SJSA1 (cell line): ENCODE measurements around the gene APC2. TPM values are rescaled to one million over a fixed set of nuclear protein-coding genes. Genes with fewer than 3 reads are reported as not detected.

Source experiments
- DNase-seq, 2 experiments: peaks; one replicate each; pipeline ENCODE4 v3.0.0-alpha.2; 2015 to 2020; ENCODE audit warnings: low spot score in 2 of 2, low read depth in 1 of 2
- H3K27ac ChIP-seq: fragments of 250-450 bp; sonication (Bioruptor Pico); 2 replicates; pipeline ENCODE4 v1.5.1; 2020; ENCODE audit warnings: mild to moderate bottlenecking, moderate library complexity
- H3K27me3 ChIP-seq: fragments of 250-450 bp; sonication (Bioruptor Pico); replicated peaks from 2 replicates; pipeline ENCODE4 v1.5.1; 2020; ENCODE audit warnings: mild to moderate bottlenecking, moderate library complexity
- H3K36me3 ChIP-seq: fragments of 250-450 bp; sonication (Bioruptor Pico); 2 replicates; pipeline ENCODE4 v1.5.1; 2020; ENCODE audit warnings: mild to moderate bottlenecking
- H3K4me1 ChIP-seq: fragments of 250-450 bp; sonication (Bioruptor Pico); replicated peaks from 2 replicates; pipeline ENCODE4 v1.6.1; 2021; ENCODE audit warnings: mild to moderate bottlenecking
- H3K4me3 ChIP-seq: fragments of 250-450 bp; sonication (Bioruptor Pico); 2 replicates; pipeline ENCODE4 v1.5.1; 2020; ENCODE audit warnings: mild to moderate bottlenecking
- H3K9me3 ChIP-seq: fragments of 250-450 bp; sonication (Bioruptor Pico); replicated peaks from 2 replicates; pipeline ENCODE4 v1.5.1; 2020; ENCODE audit warnings: mild to moderate bottlenecking
- total RNA-seq: library from RNA; depleted of rRNA; stranded (reverse); fragments of >200 nt; shearing (Covaris generic); gene quantifications from 2 replicates; pipeline ENCODE4 v1.2.3, GENCODE V29; 2014; rRNA removed

APC2 gene, protein sequence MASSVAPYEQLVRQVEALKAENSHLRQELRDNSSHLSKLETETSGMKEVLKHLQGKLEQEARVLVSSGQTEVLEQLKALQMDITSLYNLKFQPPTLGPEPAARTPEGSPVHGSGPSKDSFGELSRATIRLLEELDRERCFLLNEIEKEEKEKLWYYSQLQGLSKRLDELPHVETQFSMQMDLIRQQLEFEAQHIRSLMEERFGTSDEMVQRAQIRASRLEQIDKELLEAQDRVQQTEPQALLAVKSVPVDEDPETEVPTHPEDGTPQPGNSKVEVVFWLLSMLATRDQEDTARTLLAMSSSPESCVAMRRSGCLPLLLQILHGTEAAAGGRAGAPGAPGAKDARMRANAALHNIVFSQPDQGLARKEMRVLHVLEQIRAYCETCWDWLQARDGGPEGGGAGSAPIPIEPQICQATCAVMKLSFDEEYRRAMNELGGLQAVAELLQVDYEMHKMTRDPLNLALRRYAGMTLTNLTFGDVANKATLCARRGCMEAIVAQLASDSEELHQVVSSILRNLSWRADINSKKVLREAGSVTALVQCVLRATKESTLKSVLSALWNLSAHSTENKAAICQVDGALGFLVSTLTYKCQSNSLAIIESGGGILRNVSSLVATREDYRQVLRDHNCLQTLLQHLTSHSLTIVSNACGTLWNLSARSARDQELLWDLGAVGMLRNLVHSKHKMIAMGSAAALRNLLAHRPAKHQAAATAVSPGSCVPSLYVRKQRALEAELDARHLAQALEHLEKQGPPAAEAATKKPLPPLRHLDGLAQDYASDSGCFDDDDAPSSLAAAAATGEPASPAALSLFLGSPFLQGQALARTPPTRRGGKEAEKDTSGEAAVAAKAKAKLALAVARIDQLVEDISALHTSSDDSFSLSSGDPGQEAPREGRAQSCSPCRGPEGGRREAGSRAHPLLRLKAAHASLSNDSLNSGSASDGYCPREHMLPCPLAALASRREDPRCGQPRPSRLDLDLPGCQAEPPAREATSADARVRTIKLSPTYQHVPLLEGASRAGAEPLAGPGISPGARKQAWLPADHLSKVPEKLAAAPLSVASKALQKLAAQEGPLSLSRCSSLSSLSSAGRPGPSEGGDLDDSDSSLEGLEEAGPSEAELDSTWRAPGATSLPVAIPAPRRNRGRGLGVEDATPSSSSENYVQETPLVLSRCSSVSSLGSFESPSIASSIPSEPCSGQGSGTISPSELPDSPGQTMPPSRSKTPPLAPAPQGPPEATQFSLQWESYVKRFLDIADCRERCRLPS (N-terminal part only)
- 0.25 TPM in 1 of 2 replicates, not detected in the other for total RNA-seq

GRCh38 chr19:1449467-1450442, at the start of gene APC2:
Gene APC2 (plus strand): TSS chr19:1450121. CDS start chr19:1453002, 2,881 bp downstream.
- H3K27me3 ChIP-seq, result peaks cover 82% of the 10 kb centered on the region
- peaks cover 3% of the 10 kb centered on the region for H3K36me3 ChIP-seq
- H3K27ac ChIP-seq, result no peak within 1 kb of the TSS

GRCh38 chr19:1400281-1401137, 49.4 kb upstream of the APC2 start:
- peaks cover 3% of the 10 kb centered on the region; the same call in 1 of the 2 replicates for H3K36me3 ChIP-seq
- H3K27me3 ChIP-seq, result no peaks in the 10 kb centered on the region
- peaks cover 32% of the 10 kb centered on the region for H3K4me1 ChIP-seq
- H3K4me3 ChIP-seq, result peak overlapping the region; percentile 58
- H3K9me3 ChIP-seq, result no peaks in the 10 kb centered on the region
- no peak overlapping the region for H3K27ac ChIP-seq
- peak in 1 of 2 experiments; percentile 35 for DNase-seq

More at GRCh38 chr19:1449467-1450442, at the start of gene APC2:
- peak in 1 of 2 experiments; percentile 16 for DNase-seq
- Histone ChIP-seq H3K9me3 (no peaks in the 10 kb centered on the region; the same call in 1 of the 2 replicates), H3K4me1 (peaks cover 26% of the 10 kb centered on the region), H3K4me3 (no peak within 1 kb of the TSS)

DNA sequence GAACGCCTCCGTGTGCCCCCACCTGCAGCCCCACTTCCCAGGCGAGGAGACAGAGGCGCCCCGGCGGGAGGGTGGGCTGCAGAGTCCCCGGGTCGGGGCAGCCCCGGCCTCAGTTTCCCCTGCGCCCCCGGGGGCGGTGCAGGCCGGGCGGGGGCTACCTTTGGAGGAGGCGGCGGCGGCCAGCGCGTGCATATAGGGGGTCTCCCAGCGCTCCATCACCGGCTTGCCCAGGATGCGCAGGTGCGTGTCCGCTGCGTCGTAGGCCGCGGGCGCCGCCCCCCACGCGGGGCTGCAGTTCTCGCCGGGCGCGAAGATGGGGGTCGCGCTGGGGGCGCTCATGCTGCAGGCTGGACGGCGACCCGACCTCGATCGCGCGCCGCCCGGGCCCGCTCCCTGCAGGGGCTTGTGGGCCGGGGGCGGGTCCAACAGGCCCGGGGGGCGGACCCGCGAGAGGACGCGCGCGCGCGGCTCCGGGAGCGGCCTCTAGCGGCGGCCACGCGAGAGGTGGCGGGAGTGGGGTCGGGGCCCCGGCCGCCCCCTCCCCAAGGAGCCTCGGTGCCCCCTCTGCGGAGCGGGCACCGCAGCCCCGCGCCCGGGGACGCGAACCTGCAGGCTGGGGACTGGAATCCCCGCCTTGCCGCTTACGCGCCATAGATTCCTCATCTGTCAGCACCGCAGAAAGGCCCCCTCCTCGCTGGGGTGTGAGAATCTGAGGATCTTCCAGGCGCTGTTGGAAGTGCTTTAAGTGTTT, 48.6 kb upstream of the APC2 start, which contains the start of gene GAMT:
TSS of gene GAMT (minus strand) at position 405 of the 751 bp plus-strand sequence. CDS start at position 339, 66 bp downstream.
- Histone ChIP-seq H3K27ac (no peak within 1 kb of the TSS), H3K27me3 (no peaks in the 10 kb centered on the region), H3K9me3 (no peaks in the 10 kb centered on the region), H3K4me1 (peaks cover 32% of the 10 kb centered on the region), H3K36me3 (0 out of 2 replicates have a peak, but pooled peaks cover 3% of the 10 kb centered on the region), H3K4me3 (peak within 1 kb of the TSS; percentile 58)
- DNase-seq, result peak in 1 of 2 experiments; percentile 40

DNA sequence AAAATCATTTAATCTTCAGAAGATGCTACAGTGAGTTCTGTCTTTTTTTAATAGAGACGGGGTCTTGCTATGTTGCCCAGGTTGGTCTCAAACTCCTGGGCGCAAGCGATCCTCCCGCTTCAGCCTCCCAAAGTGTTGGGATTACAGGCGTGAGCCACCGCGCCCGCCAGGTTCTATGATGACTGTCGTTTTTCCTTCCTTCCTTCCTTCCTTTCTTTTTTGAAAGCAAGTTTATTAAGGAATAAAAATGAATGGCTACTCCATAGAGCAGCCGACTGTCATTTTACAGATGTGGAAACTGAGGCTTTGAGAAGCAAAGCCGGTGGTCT, 48.1 kb upstream of the APC2 start:
- no peak overlapping the region for H3K27ac ChIP-seq
- H3K36me3 ChIP-seq, result 0 out of 2 replicates have a peak, but pooled peaks cover 3% of the 10 kb centered on the region
- H3K9me3 ChIP-seq, result no peaks in the 10 kb centered on the region
- H3K27me3 ChIP-seq, result no peaks in the 10 kb centered on the region
- H3K4me3 ChIP-seq, result peak overlapping the region; percentile 58
- H3K4me1 ChIP-seq, result peaks cover 37% of the 10 kb centered on the region
- no peak for DNase-seq

- DNase-seq, result no peak
- no peaks in the 10 kb centered on the region for H3K27me3 ChIP-seq
- no peaks in the 10 kb centered on the region for H3K9me3 ChIP-seq
- H3K27ac ChIP-seq, result no peak overlapping the region
- H3K4me3 ChIP-seq, result no peak overlapping the region
- peaks cover 39% of the 10 kb centered on the region for H3K4me1 ChIP-seq
- H3K36me3 ChIP-seq, result peaks cover 3% of the 10 kb centered on the region; the same call in 1 of the 2 replicates
These were observed 47.4 kb upstream of the APC2 start for GRCh38 chr19:1402411-1403070.

DNA sequence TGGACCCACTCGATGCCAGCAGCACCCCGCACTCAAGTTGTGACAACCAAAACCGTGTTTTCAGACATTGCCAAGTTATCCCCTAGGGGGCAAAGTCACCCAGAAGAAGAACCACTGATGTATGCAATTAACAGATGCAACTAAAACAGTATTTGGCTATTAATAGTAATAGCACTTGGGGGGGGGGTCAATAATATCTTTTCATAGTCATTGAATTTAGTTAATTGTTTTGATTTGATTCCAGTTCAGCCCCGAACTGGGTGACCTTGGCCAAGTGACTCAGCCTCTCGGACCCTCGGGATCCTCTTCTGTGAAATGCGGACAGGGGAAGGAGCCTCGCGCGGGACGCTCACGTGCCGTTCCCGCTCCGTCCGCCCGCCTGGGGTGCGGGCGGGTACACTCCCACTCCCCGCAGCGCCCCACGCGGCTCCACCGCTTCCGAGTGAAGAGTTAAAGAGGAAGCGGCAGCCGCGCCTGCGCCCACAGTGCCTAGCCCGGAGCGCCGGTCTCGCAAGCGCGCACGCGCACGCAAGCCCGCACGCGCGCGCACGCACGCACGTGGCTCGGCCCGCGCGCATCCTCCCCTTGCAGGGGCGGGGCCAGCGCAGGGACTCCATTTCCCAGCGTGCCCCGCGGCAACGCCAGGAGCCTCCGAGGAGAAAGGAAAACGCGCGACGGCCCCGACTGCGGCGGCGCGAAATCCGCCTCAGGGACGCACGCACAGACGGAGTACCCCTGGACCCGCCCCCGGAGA, 43.0 kb upstream of the APC2 start:
- peaks cover 45% of the 10 kb centered on the region for H3K36me3 ChIP-seq
- peak; percentile 98 to 99 for DNase-seq
- H3K4me1 ChIP-seq, result peaks cover 44% of the 10 kb centered on the region
- H3K27me3 ChIP-seq, result no peaks in the 10 kb centered on the region
- H3K9me3 ChIP-seq, result no peaks in the 10 kb centered on the region; the same call in 1 of the 2 replicates
- peak overlapping the region; percentile 98 for H3K4me3 ChIP-seq
- peak overlapping the region; percentile 43 for H3K27ac ChIP-seq

DNA sequence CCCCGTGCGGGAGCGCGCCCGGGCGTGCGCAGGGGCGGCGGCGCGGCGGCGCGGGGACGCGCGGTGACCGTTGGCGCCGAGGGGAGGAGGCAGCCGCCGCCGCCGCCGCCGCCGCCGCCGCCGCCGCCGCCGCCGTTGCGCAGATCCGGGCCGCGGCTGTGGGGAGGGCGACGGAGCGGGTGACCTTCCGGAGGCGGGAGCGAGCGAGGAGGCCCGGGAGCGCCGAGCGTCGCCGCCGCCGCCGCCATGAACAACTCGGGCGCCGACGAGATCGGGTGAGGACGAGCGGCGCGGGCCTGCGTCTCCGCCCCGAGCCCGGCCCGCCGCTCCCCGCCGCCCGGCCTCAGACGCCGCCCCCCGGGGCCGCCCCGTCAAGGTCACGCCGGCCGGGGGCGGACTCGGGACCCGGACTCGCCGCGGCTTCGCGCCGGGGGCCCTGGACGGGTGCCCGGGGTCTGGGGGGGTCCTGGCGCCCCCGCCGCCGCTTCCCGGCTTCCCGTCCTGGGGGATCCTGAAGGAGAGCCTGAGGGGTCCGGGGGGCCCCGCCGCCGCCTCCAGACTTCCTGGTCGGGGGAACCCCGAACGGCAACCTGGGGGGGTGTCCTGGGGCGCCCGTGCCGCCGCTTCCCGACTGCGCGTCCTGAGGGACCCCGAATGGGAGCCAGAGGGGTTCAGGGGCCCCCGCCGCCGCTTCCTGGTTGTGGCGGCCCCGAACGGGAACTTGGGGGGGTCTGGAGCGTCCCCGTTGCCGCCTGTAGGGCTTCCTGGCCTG, 42.2 kb upstream of the APC2 start, which contains the start of gene DAZAP1:
TSS of gene DAZAP1 (plus strand) at position 59 of the 772 bp plus-strand sequence. CDS start at position 247, 188 bp downstream.
- peaks cover 50% of the 10 kb centered on the region for H3K36me3 ChIP-seq
- H3K4me3 ChIP-seq, result peak within 1 kb of the TSS; percentile 98
- H3K27ac ChIP-seq, result peak within 1 kb of the TSS; percentile 91
- H3K27me3 ChIP-seq, result no peaks in the 10 kb centered on the region
- H3K9me3 ChIP-seq, result no peaks in the 10 kb centered on the region; the same call in 1 of the 2 replicates
- DNase-seq, result peak in 1 of 2 experiments; percentile 22
- peaks cover 39% of the 10 kb centered on the region for H3K4me1 ChIP-seq

- Histone ChIP-seq H3K9me3 (no peaks in the 10 kb centered on the region; the same call in 1 of the 2 replicates), H3K4me1 (peaks cover 30% of the 10 kb centered on the region), H3K27ac (peak overlapping the region; percentile 91), H3K36me3 (peaks cover 58% of the 10 kb centered on the region), H3K27me3 (no peaks in the 10 kb centered on the region), H3K4me3 (peak overlapping the region; percentile 98)
- DNase-seq, result peak; percentile 64 to 67
These were observed 41.4 kb upstream of the APC2 start for GRCh38 chr19:1408300-1409203.
